Measurements from ENCODE around the gene HOXA9. TPM values are rescaled to one million over a fixed set of nuclear protein-coding genes. Genes with fewer than 3 reads are reported as not detected.

The HOXA9 gene
- total RNA-seq, 1 experiment from 2014 or later, result 91.0 TPM

- peak overlapping the region; percentile 89 for H3K9ac ChIP-seq (ENCODE audit: low read length)
- no peaks in the 10 kb centered on the region for H4K20me1 ChIP-seq (ENCODE audit: insufficient read depth)
- TF ChIP-seq POLR2AphosphoS5 (IDR thresholded peaks at IDR 0.05; ENCODE audit: low read depth, low read length), result peak; percentile 22
- TF ChIP-seq FOSL1 (IDR thresholded peaks at IDR 0.05; ENCODE audit: low read depth), result no peak
- ATAC-seq (peak; percentile 3), DNase-seq (ENCODE audit: low read depth, low spot score) (no peak)
- peak overlapping the region; percentile 91 for H3K27ac ChIP-seq (ENCODE audit: low read depth, low read length)
- ChIA-PET POLR2A (interaction anchor here (0.6 to 1.4 kb wide), 6 partner anchors 9 to 996 kb away, joined by 3 to 5 read pairs (median 4); partner anchors contain the start of gene HOXA3), CTCF (interaction anchor here (0.6 to 3.4 kb wide), 13 partner anchors 9 to 1301 kb away, joined by 3 to 62 read pairs (median 6); partner anchors contain the start of gene HOXA3), RAD21 (ENCODE audit: low non-redundant PET in 1 of 2, low total read pairs in 2 of 2, uncharacterized antibody in 2 of 2, unreplicated experiment in 2 of 2) (interaction anchor here (0.7 to 2.1 kb wide), 6 partner anchors 8 to 793 kb away, joined by 3 to 12 read pairs (median 3); partner anchors contain the start of gene HOXA6 (in 1 of the 2))
- no peaks in the 10 kb centered on the region for H3K9me2 ChIP-seq (ENCODE audit: insufficient read depth)
- H3K79me2 ChIP-seq (ENCODE audit: insufficient read depth, low read length), result peaks cover 52% of the 10 kb centered on the region
- H2AFZ ChIP-seq (ENCODE audit: low read depth, low read length, poor library complexity, severe bottlenecking), result no peak overlapping the region
- H3K4me3 ChIP-seq (replicated peaks in 1 of 2; ENCODE audit: low read depth in 1 of 2, low read length in 2 of 2), result peak overlapping the region; percentile 77 to 84
- no peaks in the 10 kb centered on the region for H3K9me3 ChIP-seq (ENCODE audit: control insufficient read depth in 1 of 2, insufficient read depth in 1 of 2, low read depth in 1 of 2, low read length in 2 of 2)
- intact Hi-C loops (cut with micrococcal nuclease), result loop anchor here (1.0 to 10.0 kb wide), 9 partner anchors 476 to 1595 kb away; partner anchors contain the start of genes CBX3 and HNRNPA2B1
- BruUV-seq (replicated peaks), result no TSS peak
- H3K4me1 ChIP-seq (ENCODE audit: control insufficient read depth in 1 of 2, insufficient read depth in 2 of 2, low read length in 2 of 2), result peaks cover 14 to 59% of the 10 kb centered on the region in 2 experiments
- H3K4me2 ChIP-seq (ENCODE audit: low read length), result peak overlapping the region; percentile 97
- H3K36me3 ChIP-seq (ENCODE audit: control insufficient read depth in 1 of 2, insufficient read depth in 2 of 2, low read length in 2 of 2), result peaks cover 0 to 4% of the 10 kb centered on the region in 2 experiments; a peak in 1 of 4 replicates
- H3K27me3 ChIP-seq (ENCODE audit: insufficient read depth, low read length), result no peaks in the 10 kb centered on the region
Measured at GRCh38 chr7:27161721-27162560, 3.4 kb downstream of the HOXA9 start.

- peak overlapping the region; percentile 89 for H3K9ac ChIP-seq (ENCODE audit: low read length)
- H3K4me3 ChIP-seq (replicated peaks in 1 of 2; ENCODE audit: low read depth in 1 of 2, low read length in 2 of 2), result peak overlapping the region; percentile 77 to 84
- H3K9me3 ChIP-seq (ENCODE audit: control insufficient read depth in 1 of 2, insufficient read depth in 1 of 2, low read depth in 1 of 2, low read length in 2 of 2), result no peaks in the 10 kb centered on the region
- peaks cover 0 to 4% of the 10 kb centered on the region in 2 experiments; a peak in 1 of 4 replicates for H3K36me3 ChIP-seq (ENCODE audit: control insufficient read depth in 1 of 2, insufficient read depth in 2 of 2, low read length in 2 of 2)
- RAD21 ChIA-PET (ENCODE audit: low non-redundant PET in 1 of 2, low total read pairs in 2 of 2, uncharacterized antibody in 2 of 2, unreplicated experiment in 2 of 2), result interaction anchor here (0.6 to 2.1 kb wide), 11 partner anchors 9 to 792 kb away, joined by 3 to 12 read pairs (median 4); partner anchors contain the start of gene HOXA6 (in 1 of the 2)
- POLR2A ChIA-PET, result interaction anchor here (0.7 to 1.4 kb wide), 5 partner anchors 9 to 995 kb away, joined by 3 to 5 read pairs (median 4); partner anchors contain the start of gene HOXA3
- H3K27me3 ChIP-seq (ENCODE audit: insufficient read depth, low read length), result no peaks in the 10 kb centered on the region
- no peaks in the 10 kb centered on the region for H4K20me1 ChIP-seq (ENCODE audit: insufficient read depth)
- peak overlapping the region; percentile 97 for H3K4me2 ChIP-seq (ENCODE audit: low read length)
- intact Hi-C loops (cut with micrococcal nuclease), result loop anchor here (1.0 to 10.0 kb wide), 9 partner anchors 475 to 1594 kb away; partner anchors contain the start of genes CBX3 and HNRNPA2B1
- no peaks in the 10 kb centered on the region for H3K9me2 ChIP-seq (ENCODE audit: insufficient read depth)
- no peak overlapping the region for H2AFZ ChIP-seq (ENCODE audit: low read depth, low read length, poor library complexity, severe bottlenecking)
- peak; percentile 30 for ATAC-seq
- no peak for DNase-seq (ENCODE audit: low read depth, low spot score)
- H3K4me1 ChIP-seq (ENCODE audit: control insufficient read depth in 1 of 2, insufficient read depth in 2 of 2, low read length in 2 of 2), result peaks cover 14 to 58% of the 10 kb centered on the region in 2 experiments
- CTCF ChIA-PET, result interaction anchor here (0.6 to 3.4 kb wide), 26 partner anchors 9 to 1300 kb away, joined by 3 to 62 read pairs (median 4); partner anchors contain the start of gene HOXA3
- H3K79me2 ChIP-seq (ENCODE audit: insufficient read depth, low read length), result peaks cover 47% of the 10 kb centered on the region
- BruUV-seq (replicated peaks), result no TSS peak
- peak overlapping the region; percentile 91 for H3K27ac ChIP-seq (ENCODE audit: low read depth, low read length)
- TF ChIP-seq SP1 (IDR thresholded peaks at IDR 0.05; ENCODE audit: low read depth) (no peak), SRF (IDR thresholded peaks at IDR 0.05; ENCODE audit: low read depth) (no peak), ZBTB33 (IDR thresholded peaks at IDR 0.05; ENCODE audit: extremely low read depth, insufficient replicate concordance, low read length) (no peak), REST (IDR thresholded peaks at IDR 0.05; ENCODE audit: low read depth) (no peak), ELF1 (IDR thresholded peaks at IDR 0.05; ENCODE audit: borderline replicate concordance, low read depth) (no peak), ATF3 (IDR thresholded peaks at IDR 0.05) (no peak), JUND (IDR thresholded peaks at IDR 0.05) (no peak), YY1 (IDR thresholded peaks at IDR 0.05; ENCODE audit: extremely low read depth, insufficient replicate concordance, low read depth, low read length) (no peak), POLR2A (IDR thresholded peaks at IDR 0.05; ENCODE audit: borderline replicate concordance, extremely low read depth, insufficient read depth, insufficient read length) (no peak)
Measured at GRCh38 chr7:27161214-27161720, 4.1 kb downstream of the HOXA9 start.
